SK-N-SH (cell line): Measurements from ENCODE around the gene PDE8A. TPM values are rescaled to one million over a fixed set of nuclear protein-coding genes. Genes with fewer than 3 reads are reported as not detected.

Experiments
- CTCF ChIA-PET: fragments of 300-600, 350-600 bp; formaldehyde crosslinking; extraction: SDS; loops from one replicate; lab custom pipeline; 2021; lab: Yijun Ruan, JAX
- POLR2A ChIA-PET: fragments of 350-600 bp; sonication (Branson Sonifier 250); formaldehyde crosslinking; extraction: SDS; loops from one replicate; lab custom pipeline; 2020; ENCODE audit warnings: antibody characterized with exemption, inconsistent platforms; lab: Yijun Ruan, JAX
- DNase-seq: peaks from one replicate; pipeline ENCODE4 v3.0.0; 2012
- H2AFZ ChIP-seq: fragments of 200-600 bp; sonication (generic); 2 replicates; pipeline ENCODE4 v1.8.1; 2016; ENCODE audit warnings: antibody characterized with exemption, mild to moderate bottlenecking, low read depth
- H3F3A ChIP-seq: fragments of 200-600 bp; sonication (generic); replicated peaks from 2 replicates; pipeline ENCODE3; 2016; ENCODE audit warnings: antibody characterized with exemption, mild to moderate bottlenecking; ENCODE audit not compliant: insufficient read depth
- H3K27ac ChIP-seq, 2 experiments: fragments of 200-500 bp in 1 of 2; fragments of 200-600 bp in 1 of 2; sonication (Bioruptor generic) in 1 of 2; sonication (generic), shearing (Covaris generic) in 1 of 2; 2 replicates each; pipeline versions ENCODE4 v1.5.1 to v1.6.1; 2014 to 2016; ENCODE audit warnings: low read depth in 2 of 2, inconsistent platforms in 1 of 2, low read length in 1 of 2, mild to moderate bottlenecking in 1 of 2, mixed read lengths in 1 of 2
- H3K27me3 ChIP-seq: fragments of 200-600 bp; sonication (generic), shearing (Covaris generic); 2 replicates; pipeline ENCODE4 v1.6.1; 2016; ENCODE audit warnings: mixed run types; ENCODE audit not compliant: insufficient read depth
- H3K36me3 ChIP-seq, 2 experiments: fragments of 200-500 bp in 1 of 2; fragments of 200-600 bp in 1 of 2; sonication (Bioruptor generic) in 1 of 2; sonication (generic) in 1 of 2; replicated peaks in 1 of 2; 2 replicates each; pipeline versions ENCODE3 to v1.5.1; 2014 to 2016; ENCODE audit warnings: low read length in 1 of 2, mild to moderate bottlenecking in 1 of 2; ENCODE audit not compliant: insufficient read depth in 2 of 2, control insufficient read depth in 1 of 2
- H3K4me1 ChIP-seq, 2 experiments: fragments of 200-500 bp in 1 of 2; fragments of 200-600 bp in 1 of 2; sonication (Bioruptor generic) in 1 of 2; sonication (generic), shearing (Covaris generic) in 1 of 2; 2 replicates each; pipeline versions ENCODE4 v1.5.1 to v1.6.1; 2014 to 2016; ENCODE audit warnings: low read depth in 1 of 2, low read length in 1 of 2, mixed run types in 1 of 2; ENCODE audit not compliant: insufficient read depth in 2 of 2, control insufficient read depth in 1 of 2
- H3K4me2 ChIP-seq: fragments of 200-600 bp; sonication (generic), shearing (Covaris generic); 2 replicates; pipeline ENCODE4 v1.6.1; 2017; ENCODE audit warnings: mixed run types
- H3K4me3 ChIP-seq, 2 experiments: fragments of 200-500 bp in 1 of 2; fragments of 200-600 bp in 1 of 2; sonication (Bioruptor generic) in 1 of 2; sonication (generic), shearing (Covaris generic) in 1 of 2; 2 replicates each; pipeline versions ENCODE4 v1.5.1 to v1.8.1; 2014 to 2016; ENCODE audit warnings: low read depth in 2 of 2, inconsistent platforms in 1 of 2, low read length in 1 of 2, mild to moderate bottlenecking in 1 of 2, mixed read lengths in 1 of 2, moderate library complexity in 1 of 2
- H3K79me2 ChIP-seq: fragments of 200-600 bp; sonication (generic); 2 replicates; pipeline ENCODE4 v1.8.1; 2017; ENCODE audit warnings: mild to moderate bottlenecking; ENCODE audit not compliant: insufficient read depth
- H3K9ac ChIP-seq: fragments of 200-600 bp; sonication (generic); 2 replicates; pipeline ENCODE4 v1.6.1; 2017; ENCODE audit warnings: mixed run types
- H3K9me2 ChIP-seq: fragments of 200-600 bp; sonication (generic); 2 replicates; pipeline ENCODE4 v1.6.1; 2017; ENCODE audit warnings: mixed run types
- H3K9me3 ChIP-seq: fragments of 200-600 bp; sonication (generic); 2 replicates; pipeline ENCODE4 v1.6.1; 2017; ENCODE audit warnings: mixed run types, mild to moderate bottlenecking, moderate library complexity
- H4K20me1 ChIP-seq: fragments of 200-600 bp; sonication (generic); 2 replicates; pipeline ENCODE4 v1.6.1; 2017; ENCODE audit warnings: mild to moderate bottlenecking, mixed run types; ENCODE audit not compliant: insufficient read depth
- ELF1 ChIP-seq: IDR thresholded peaks from 2 replicates; pipeline ENCODE4 v1.4.0; 2012
- EZH2phosphoT487 ChIP-seq: fragments of 200-600 bp; sonication (generic); IDR thresholded peaks from 2 replicates; pipeline ENCODE4 v1.6.1; 2017; ENCODE audit warnings: low read depth, mixed run types, mild to moderate bottlenecking, antibody characterized with exemption, moderate library complexity, borderline replicate concordance
- GATA2 ChIP-seq: sonication (generic); formaldehyde crosslinking; IDR thresholded peaks from 2 replicates; pipeline ENCODE4 v1.5.0; 2020; ENCODE audit warnings: mild to moderate bottlenecking, missing genetic modification reagents
- MEF2A ChIP-seq: IDR thresholded peaks from 2 replicates; pipeline ENCODE4 v1.4.0; 2012; ENCODE audit warnings: low read depth, borderline replicate concordance
- MXI1 ChIP-seq: IDR thresholded peaks from 2 replicates; pipeline ENCODE4 v1.6.1; 2012; ENCODE audit warnings: mild to moderate bottlenecking, low read depth, low read length, improper control_type of control experiment
- NRF1 ChIP-seq: IDR thresholded peaks from 2 replicates; pipeline ENCODE4 v1.6.1; 2012; ENCODE audit warnings: low read depth, mild to moderate bottlenecking, low read length
- PBX3 ChIP-seq: IDR thresholded peaks from 2 replicates; pipeline ENCODE4; 2012
- POLR2AphosphoS5 ChIP-seq: IDR thresholded peaks from 2 replicates; pipeline ENCODE4 v1.6.1; 2012; ENCODE audit warnings: low read depth, low read length
- RFX5 ChIP-seq: IDR thresholded peaks from 2 replicates; pipeline ENCODE4 v1.6.1; 2012; ENCODE audit warnings: mild to moderate bottlenecking, improper control_type of control experiment, low read length
- RXRA ChIP-seq: IDR thresholded peaks from 2 replicates; pipeline ENCODE4 v1.4.0; 2012; ENCODE audit warnings: low read depth, mild to moderate bottlenecking, borderline replicate concordance
- SMC3 ChIP-seq: IDR thresholded peaks from 2 replicates; pipeline ENCODE4 v1.6.1; 2012; ENCODE audit warnings: low read depth, low read length, improper control_type of control experiment
- TAF1 ChIP-seq: IDR thresholded peaks from 2 replicates; pipeline ENCODE4 v1.6.1; 2012; ENCODE audit warnings: low read depth, mild to moderate bottlenecking, low read length, moderate library complexity, borderline replicate concordance
- USF1 ChIP-seq: IDR thresholded peaks from 2 replicates; pipeline ENCODE4 v1.4.0; 2012; ENCODE audit warnings: low read depth, borderline replicate concordance
- YY1 ChIP-seq: IDR thresholded peaks from 2 replicates; pipeline ENCODE4 v1.4.0; 2012; ENCODE audit warnings: low read depth, mild to moderate bottlenecking
- ZBTB33 ChIP-seq: IDR thresholded peaks from 2 replicates; pipeline ENCODE4 v1.4.0; 2012; ENCODE audit warnings: low read depth, borderline replicate concordance
- WGBS: methylation state at CpG from one replicate; pipeline ENCODE4 v1.1.6; 2017; ENCODE audit warnings: low lambda C conversion rate; 5-methylcytosine and 5-hydroxymethylcytosine counted together
- polyA plus RNA-seq, 3 experiments: library from polyadenylated mRNA; depleted of rRNA; stranded (reverse); fragments of >200 nt; gene quantifications; 2 replicates each; pipeline ENCODE4 v1.2.3, GENCODE V29; 2012
- TF ChIP-seq, protein P1 (sequence below): fragments of 200-600 bp; sonication (generic); IDR thresholded peaks from 2 replicates; pipeline ENCODE4 v1.6.1; 2017; ENCODE audit warnings: antibody characterized with exemption, mild to moderate bottlenecking, moderate library complexity

PDE8A gene
- polyA plus RNA-seq, 1 of the 3 experiments (the other 2 are of a cell fraction), result 13.4 TPM

- no peak overlapping the region for H3K9ac ChIP-seq
- H3F3A ChIP-seq, result no peaks in the 10 kb centered on the region
- no peaks in the 10 kb centered on the region for H4K20me1 ChIP-seq
- no peaks in the 10 kb centered on the region for H3K79me2 ChIP-seq
- no peaks in the 10 kb centered on the region for H3K27me3 ChIP-seq
- no peaks in the 10 kb centered on the region for H3K9me2 ChIP-seq
- no peak overlapping the region for H3K4me2 ChIP-seq
- no peaks in the 10 kb centered on the region for H3K9me3 ChIP-seq
- no peak overlapping the region for H2AFZ ChIP-seq
- ChIA-PET CTCF (no interaction called here), POLR2A (no interaction called here)
- H3K36me3 ChIP-seq, result peaks cover 10 to 18% of the 10 kb centered on the region in 2 experiments
- 97% methylated on average over 9 of the region's 10 CpGs for WGBS
- no peaks in the 10 kb centered on the region for H3K4me1 ChIP-seq
- TF ChIP-seq MEF2A (no peak), EZH2phosphoT487 (no peak), RXRA (no peak), GATA2 (CRISPR knock-in tag) (no peak), YY1 (no peak), POLR2AphosphoS5 (no peak)
- TF ChIP-seq, protein P1, sequence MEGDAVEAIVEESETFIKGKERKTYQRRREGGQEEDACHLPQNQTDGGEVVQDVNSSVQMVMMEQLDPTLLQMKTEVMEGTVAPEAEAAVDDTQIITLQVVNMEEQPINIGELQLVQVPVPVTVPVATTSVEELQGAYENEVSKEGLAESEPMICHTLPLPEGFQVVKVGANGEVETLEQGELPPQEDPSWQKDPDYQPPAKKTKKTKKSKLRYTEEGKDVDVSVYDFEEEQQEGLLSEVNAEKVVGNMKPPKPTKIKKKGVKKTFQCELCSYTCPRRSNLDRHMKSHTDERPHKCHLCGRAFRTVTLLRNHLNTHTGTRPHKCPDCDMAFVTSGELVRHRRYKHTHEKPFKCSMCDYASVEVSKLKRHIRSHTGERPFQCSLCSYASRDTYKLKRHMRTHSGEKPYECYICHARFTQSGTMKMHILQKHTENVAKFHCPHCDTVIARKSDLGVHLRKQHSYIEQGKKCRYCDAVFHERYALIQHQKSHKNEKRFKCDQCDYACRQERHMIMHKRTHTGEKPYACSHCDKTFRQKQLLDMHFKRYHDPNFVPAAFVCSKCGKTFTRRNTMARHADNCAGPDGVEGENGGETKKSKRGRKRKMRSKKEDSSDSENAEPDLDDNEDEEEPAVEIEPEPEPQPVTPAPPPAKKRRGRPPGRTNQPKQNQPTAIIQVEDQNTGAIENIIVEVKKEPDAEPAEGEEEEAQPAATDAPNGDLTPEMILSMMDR, result no peak
- DNase-seq, result no peak
- no peak overlapping the region for H3K4me3 ChIP-seq
- no peak overlapping the region for H3K27ac ChIP-seq
These were observed 117.6 kb downstream of the PDE8A start for GRCh38 chr15:85099195-85099803.

- no peaks in the 10 kb centered on the region for H3K4me1 ChIP-seq
- H4K20me1 ChIP-seq, result no peaks in the 10 kb centered on the region
- TF ChIP-seq TAF1 (no peak), ELF1 (no peak), PBX3 (no peak), YY1 (no peak), SMC3 (no peak), POLR2AphosphoS5 (no peak), NRF1 (no peak), ZBTB33 (no peak), MXI1 (no peak), USF1 (no peak), RFX5 (no peak)
- TF ChIP-seq, protein P1, result no peak
- POLR2A ChIA-PET, result no interaction called here
- WGBS, result 88% methylated on average over 10 of the region's 10 CpGs
- no peak overlapping the region for H3K27ac ChIP-seq
- no peaks in the 10 kb centered on the region for H3K79me2 ChIP-seq
- no peak overlapping the region for H3K4me3 ChIP-seq
- H3K4me2 ChIP-seq, result no peak overlapping the region
- no peaks in the 10 kb centered on the region for H3K9me2 ChIP-seq
- H3K36me3 ChIP-seq, result peaks cover 10 to 18% of the 10 kb centered on the region in 2 experiments
- no peak overlapping the region for H2AFZ ChIP-seq
- DNase-seq, result no peak
- H3F3A ChIP-seq, result no peaks in the 10 kb centered on the region
- no peak overlapping the region for H3K9ac ChIP-seq
- no peaks in the 10 kb centered on the region for H3K27me3 ChIP-seq
- H3K9me3 ChIP-seq, result no peaks in the 10 kb centered on the region
- CTCF ChIA-PET, result interaction anchor here (0.5 kb wide), 1 partner anchor 39 kb away, joined by 4 read pairs; no protein-coding TSS in a partner anchor
These were observed 118.7 kb downstream of the PDE8A start for GRCh38 chr15:85100186-85100937.
